NCI-H2171 treated with DMSO at 0.1 percent for 48 hours (cell line): Measurements from ENCODE around the gene SST.
"Not testable (repeated sequence)": the region's sequence is repeated elsewhere in the genome, so short reads cannot be mapped to it uniquely, and the experiment has no call there.

Source experiments
- DNase-seq: peaks from one replicate; lab custom pipeline; 2025; lab: John Stamatoyannopoulos, UW

The SST gene

GRCh38 chr3:187684444-187684843 is 14.2 kb upstream of the SST start:
- no peak for DNase-seq

- not testable (repeated sequence) for DNase-seq
Observed at GRCh38 chr3:187681756-187682155, 11.6 kb upstream of the SST start.

DNA sequence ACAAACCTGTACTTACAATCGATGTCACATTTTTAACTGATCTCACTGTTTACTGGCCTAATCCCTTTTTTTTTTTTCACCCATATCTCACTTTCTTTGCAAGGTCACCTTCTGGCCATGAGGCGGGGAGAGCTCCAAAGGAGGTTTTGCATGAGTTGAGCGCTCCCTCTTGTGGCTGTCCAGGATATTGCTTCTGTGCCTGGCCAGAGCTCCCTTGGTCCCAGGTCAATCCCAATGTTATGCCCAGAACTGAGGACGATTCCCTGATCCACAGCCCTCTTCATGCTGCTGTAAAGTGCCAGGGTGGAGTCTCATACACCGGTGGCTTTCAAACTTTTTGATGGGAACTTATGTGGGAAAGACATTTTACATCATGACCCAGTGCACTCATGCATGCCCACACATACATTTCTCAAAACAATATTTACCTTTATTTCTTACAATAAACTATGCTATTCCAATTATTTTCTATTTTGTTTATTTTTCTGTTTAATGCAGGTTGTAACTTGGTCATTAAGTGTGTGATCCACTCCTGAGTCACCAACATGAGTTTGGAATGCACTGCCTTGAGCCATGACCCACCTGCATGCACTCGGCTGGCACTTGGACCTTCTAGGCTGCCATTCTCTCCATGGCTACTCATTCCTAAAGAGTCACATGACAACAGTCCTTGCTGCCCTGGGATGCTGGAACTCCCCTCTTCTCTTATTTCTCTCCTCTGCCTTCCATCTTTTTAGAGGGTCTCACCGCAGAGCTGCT is 9.6 kb upstream of the SST start:
- peak; percentile 81 for DNase-seq

- DNase-seq: peak; percentile 52
Observed at GRCh38 chr3:187678726-187679268, 8.6 kb upstream of the SST start.

DNA sequence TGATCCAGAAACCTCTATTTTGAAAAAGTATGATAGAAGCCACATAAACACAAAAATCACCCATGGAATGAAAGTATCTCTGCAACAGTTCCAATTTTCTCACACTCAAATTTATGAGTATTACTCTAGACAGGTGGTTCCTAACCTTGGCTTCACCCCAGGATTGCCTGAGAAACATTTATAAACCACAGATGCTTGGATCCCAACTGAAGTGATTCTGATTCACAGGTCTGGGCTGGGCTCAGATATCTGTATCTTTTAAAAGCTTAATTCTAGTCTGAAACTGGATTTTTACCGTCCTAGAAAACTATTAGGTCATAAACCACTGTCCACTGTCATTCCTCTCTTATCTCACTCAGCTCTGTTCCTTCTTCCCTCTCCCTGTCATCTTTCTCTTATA is 7.4 kb upstream of the SST start:
- DNase-seq: peak; percentile 3

- DNase-seq: no peak
Observed at GRCh38 chr3:187673012-187673411, 2.8 kb upstream of the SST start.

- DNase-seq: no peak
Observed at GRCh38 chr3:187667526-187667925, 2.7 kb downstream of the SST start.

GRCh38 chr3:187665764-187666402 is 4.3 kb downstream of the SST start:
- no peak for DNase-seq

DNA sequence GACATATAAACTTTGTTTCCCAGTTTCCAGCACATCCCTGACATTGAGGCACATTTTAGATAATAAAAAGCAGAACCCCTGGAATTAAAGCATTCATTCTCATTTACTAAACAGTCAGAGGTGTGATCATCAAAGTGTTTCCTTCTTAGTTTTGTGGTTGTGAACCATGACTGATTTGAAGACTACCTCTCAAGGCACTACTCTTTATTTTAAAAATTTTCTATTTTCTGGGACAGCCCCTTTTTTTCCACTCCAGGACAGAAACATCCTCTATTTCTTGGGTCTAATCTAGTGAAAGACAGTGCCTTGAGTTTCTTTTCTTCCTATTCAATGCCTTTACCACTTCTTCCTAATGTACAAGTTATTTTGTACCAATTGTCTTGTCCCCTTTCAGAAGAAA is 5.2 kb downstream of the SST start:
- no peak for DNase-seq

GRCh38 chr3:187662848-187663409 is 7.3 kb downstream of the SST start:
- no peak for DNase-seq

DNA sequence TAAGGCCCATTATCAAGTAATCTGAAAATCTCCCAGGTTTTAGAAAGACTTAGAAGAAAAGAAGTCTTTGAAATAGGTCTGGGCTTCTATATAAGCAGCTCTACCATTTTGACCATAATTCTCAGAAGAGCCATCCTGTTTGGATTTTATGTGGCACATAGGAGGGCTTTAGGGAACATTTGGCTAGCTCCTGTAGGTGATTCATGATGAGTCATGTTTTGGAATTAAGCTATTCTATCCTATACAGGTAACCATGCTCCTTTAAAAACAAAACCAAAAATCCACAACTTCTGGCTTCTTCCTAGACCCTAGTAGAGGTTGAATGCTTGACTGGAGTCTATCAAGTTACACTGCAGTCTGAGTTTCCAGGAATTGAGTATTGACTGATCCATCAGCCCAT is 8.9 kb downstream of the SST start:
- DNase-seq: no peak

GRCh38 chr3:187651282-187651681 is 18.9 kb downstream of the SST start:
- DNase-seq: no peak

GRCh38 chr3:187648177-187648576 is 22.0 kb downstream of the SST start:
- DNase-seq: no peak

- DNase-seq: no peak
Observed at GRCh38 chr3:187646906-187647660, 23.1 kb downstream of the SST start.

- DNase-seq: not testable (repeated sequence)
Observed at GRCh38 chr3:187645379-187645778, 24.8 kb downstream of the SST start.

DNA sequence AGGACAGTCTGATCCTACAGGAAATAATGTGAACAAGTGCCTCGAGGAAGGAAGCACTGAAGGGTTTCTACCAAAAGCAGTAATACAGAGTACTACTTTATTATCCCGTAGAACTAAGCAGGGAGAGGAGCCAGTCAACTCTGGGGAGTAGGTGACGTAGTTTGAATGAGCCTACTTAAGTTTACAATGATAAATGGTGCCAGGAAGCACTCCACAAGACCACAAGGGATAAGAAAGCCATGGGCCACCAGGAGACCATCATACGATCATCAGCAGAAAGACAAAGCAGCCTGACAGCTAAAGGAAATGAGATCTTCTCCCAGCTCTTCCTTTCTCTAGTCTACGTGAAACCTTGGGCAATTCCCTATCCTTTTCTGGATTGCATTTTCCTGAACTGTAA is 27.3 kb downstream of the SST start:
- no peak for DNase-seq

- peak; percentile 5 for DNase-seq
Observed at GRCh38 chr3:187641320-187642016, 28.7 kb downstream of the SST start.

- no peak for DNase-seq
Observed at GRCh38 chr3:187640569-187641059, 29.6 kb downstream of the SST start.

- no peak for DNase-seq
Observed at GRCh38 chr3:187639927-187640568, 30.1 kb downstream of the SST start.

DNA sequence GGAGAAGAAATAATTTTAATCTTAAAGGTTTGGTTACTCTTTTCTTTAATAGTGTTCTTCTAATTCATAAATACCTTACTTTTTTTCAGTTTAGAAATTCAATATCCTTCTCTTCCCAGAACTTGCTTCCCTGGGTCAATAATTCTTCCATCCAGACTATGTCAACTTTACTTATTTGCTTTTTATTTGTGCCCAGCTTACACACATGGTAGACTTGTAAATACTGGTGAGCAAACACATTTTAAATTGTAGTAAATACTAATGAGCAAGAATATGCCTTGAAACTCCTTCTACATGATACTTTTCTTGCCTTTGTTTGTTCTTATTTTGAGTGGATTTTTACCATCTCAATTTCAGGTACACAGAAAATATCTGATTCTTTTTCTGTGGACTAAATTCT is 33.7 kb downstream of the SST start:
- no peak for DNase-seq

DNA sequence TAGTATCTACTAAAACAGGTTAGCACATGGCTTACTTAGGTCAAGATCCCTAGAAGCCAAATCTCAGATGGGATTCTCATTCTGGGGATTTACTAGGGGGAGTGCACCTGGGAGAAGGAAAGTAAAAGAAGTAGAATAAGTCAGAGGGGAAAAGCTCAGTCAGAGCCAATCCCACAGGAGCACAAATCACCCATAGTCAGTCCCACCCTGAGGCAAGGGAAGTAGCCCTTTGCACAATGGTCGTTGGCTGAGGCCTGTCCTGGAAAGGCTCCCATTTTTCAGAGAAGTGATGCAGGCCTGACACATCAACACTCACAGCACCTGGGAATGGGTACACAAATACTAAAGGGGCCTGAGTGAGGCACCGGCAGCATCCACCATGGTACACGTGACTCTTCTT is 39.8 kb downstream of the SST start:
- DNase-seq: no peak
